Measurements from ENCODE around the gene LSAMP. TPM values are rescaled to one million over a fixed set of nuclear protein-coding genes. Genes with fewer than 3 reads are reported as not detected.

The LSAMP gene
- total and polyA plus RNA-seq, 2 donors (not counting 3 experiments of a cell fraction or from before 2014, with no cell fraction given), result not detected

DNA sequence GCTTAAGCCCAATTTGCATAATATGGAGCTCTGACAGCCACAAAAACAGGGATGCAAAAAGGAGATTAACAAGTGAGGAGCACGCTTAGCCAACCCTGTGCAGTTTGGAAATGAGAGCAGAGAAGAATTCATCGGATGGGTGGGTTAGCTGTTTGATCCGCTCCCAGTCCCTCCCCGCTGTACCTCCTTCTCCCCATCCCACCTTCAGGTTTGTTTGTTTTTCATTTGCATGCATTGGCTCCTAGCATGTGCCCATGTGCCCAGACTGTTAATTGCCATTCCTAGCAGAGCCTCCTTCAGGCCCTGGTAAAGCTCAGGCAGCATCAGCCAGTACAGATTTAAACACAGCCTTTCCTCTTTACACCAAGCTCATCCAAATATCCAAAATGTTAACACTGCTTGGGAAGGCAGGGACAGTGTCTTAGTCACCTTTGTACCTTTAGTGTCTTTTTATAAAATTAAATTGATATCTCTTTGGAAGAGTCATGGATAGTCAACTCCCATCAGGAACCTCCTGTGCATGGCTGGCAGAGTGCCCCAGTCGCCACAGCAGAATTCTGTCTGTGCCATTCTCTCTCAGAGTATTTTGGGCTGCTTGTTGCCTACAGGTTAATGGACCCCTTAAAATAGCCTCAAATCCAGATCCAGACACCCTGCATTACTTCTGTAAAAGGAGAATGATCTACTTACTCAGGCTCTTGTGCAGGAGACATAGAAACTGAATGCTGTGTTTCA, 244.2 kb downstream of the LSAMP start:
- no peaks in the 10 kb centered on the region for H3K36me3 ChIP-seq (ENCODE audit: control insufficient read depth in 2 of 2, extremely low read depth in 1 of 2, insufficient read depth in 2 of 2, low read length in 2 of 2)
- H2AFZ ChIP-seq (ENCODE audit: low read depth, low read length), result no peak overlapping the region
- H3K9ac ChIP-seq (replicated peaks; ENCODE audit: extremely low read depth, insufficient read depth, low read length), result no peak overlapping the region
- ChIA-PET CTCF (no interaction called here), POLR2A (no interaction called here)
- intact Hi-C loops (cut with micrococcal nuclease), result no loop called here
- H3K4me3 ChIP-seq (replicated peaks in 1 of 3; ENCODE audit: insufficient read depth in 1 of 3, low read depth in 1 of 3, low read length in 3 of 3), result no peak overlapping the region
- H3K9me3 ChIP-seq (replicated peaks; ENCODE audit: control insufficient read depth, insufficient read depth, low read length), result no peaks in the 10 kb centered on the region
- BruUV-seq (replicated peaks), result no TSS peak
- no peak for FAIRE-seq
- H3K9me1 ChIP-seq (replicated peaks; ENCODE audit: control insufficient read depth, extremely low read depth, insufficient read depth, low read length), result no peaks in the 10 kb centered on the region
- no peak overlapping the region for H3K4me2 ChIP-seq (ENCODE audit: insufficient read depth, low read length)
- H4K20me1 ChIP-seq (replicated peaks; ENCODE audit: control insufficient read depth, extremely low read depth, insufficient read depth, low read length), result no peaks in the 10 kb centered on the region
- dilution Hi-C loops (cut with MboI; ENCODE audit: extremely low pct_ligation_motif_present, low sequenced_read_pairs), result no loop called here
- no peak overlapping the region for H3K27ac ChIP-seq (ENCODE audit: insufficient read depth, low read depth, low read length)
- H3K79me2 ChIP-seq (ENCODE audit: control insufficient read depth, insufficient read depth, low read length), result no peaks in the 10 kb centered on the region
- H3K27me3 ChIP-seq (ENCODE audit: control insufficient read depth in 2 of 2, insufficient read depth in 2 of 2, low read length in 2 of 2), result no peaks in the 10 kb centered on the region
- TF ChIP-seq MYC (IDR thresholded peaks at IDR 0.05; ENCODE audit: low read depth, low read length) (no peak), EZH2 (IDR thresholded peaks at IDR 0.05; ENCODE audit: borderline replicate concordance, low read depth, low read length, severe bottlenecking) (no peak), POLR2AphosphoS5 (IDR thresholded peaks at IDR 0.05; ENCODE audit: insufficient read depth, low read depth, low read length) (no peak), GATA2 (IDR thresholded peaks at IDR 0.05; ENCODE audit: insufficient read depth, insufficient read length, low read depth, low read length) (no peak), POLR2A (IDR thresholded peaks at IDR 0.05; ENCODE audit: low read depth, low read length) (no peak)
- TF ChIP-seq, protein P1, sequence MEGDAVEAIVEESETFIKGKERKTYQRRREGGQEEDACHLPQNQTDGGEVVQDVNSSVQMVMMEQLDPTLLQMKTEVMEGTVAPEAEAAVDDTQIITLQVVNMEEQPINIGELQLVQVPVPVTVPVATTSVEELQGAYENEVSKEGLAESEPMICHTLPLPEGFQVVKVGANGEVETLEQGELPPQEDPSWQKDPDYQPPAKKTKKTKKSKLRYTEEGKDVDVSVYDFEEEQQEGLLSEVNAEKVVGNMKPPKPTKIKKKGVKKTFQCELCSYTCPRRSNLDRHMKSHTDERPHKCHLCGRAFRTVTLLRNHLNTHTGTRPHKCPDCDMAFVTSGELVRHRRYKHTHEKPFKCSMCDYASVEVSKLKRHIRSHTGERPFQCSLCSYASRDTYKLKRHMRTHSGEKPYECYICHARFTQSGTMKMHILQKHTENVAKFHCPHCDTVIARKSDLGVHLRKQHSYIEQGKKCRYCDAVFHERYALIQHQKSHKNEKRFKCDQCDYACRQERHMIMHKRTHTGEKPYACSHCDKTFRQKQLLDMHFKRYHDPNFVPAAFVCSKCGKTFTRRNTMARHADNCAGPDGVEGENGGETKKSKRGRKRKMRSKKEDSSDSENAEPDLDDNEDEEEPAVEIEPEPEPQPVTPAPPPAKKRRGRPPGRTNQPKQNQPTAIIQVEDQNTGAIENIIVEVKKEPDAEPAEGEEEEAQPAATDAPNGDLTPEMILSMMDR (IDR thresholded peaks at IDR 0.05; ENCODE audit: extremely low read depth in 1 of 2, insufficient read depth in 1 of 2, low read depth in 1 of 2, low read length in 2 of 2), result no peak
- no peak for DNase-seq (ENCODE audit: low read depth, low spot score)
- H3K4me1 ChIP-seq (ENCODE audit: control insufficient read depth, extremely low read depth, insufficient read depth, low read length), result no peaks in the 10 kb centered on the region
